ENCODE measurements around the gene MESD. TPM values are rescaled to one million over a fixed set of nuclear protein-coding genes. Genes with fewer than 3 reads are reported as not detected.

MESD gene
- total RNA-seq, 1 experiment from 2014 or later = 28.2 TPM

- TF ChIP-seq SIN3A (IDR thresholded peaks at IDR 0.05; ENCODE audit: borderline replicate concordance, insufficient read depth, low read depth, low read length) (no peak), REST (IDR thresholded peaks at IDR 0.05; ENCODE audit: insufficient read depth in 1 of 2, low read depth in 2 of 2, low read length in 1 of 2) (no peak), POLR2AphosphoS5 (IDR thresholded peaks at IDR 0.05; ENCODE audit: low read depth, low read length) (no peak), CTCF (IDR thresholded peaks at IDR 0.05) (no peak), TCF7L2 (IDR thresholded peaks at IDR 0.05; ENCODE audit: low read depth, low read length) (no peak)
- Histone ChIP-seq H3K4me1 (ENCODE audit: control insufficient read depth, insufficient read depth, low read length) (peaks cover 10% of the 10 kb centered on the region), H3K36me3 (ENCODE audit: control insufficient read depth, insufficient read depth, low read length) (peaks cover 7% of the 10 kb centered on the region), H3K9me3 (ENCODE audit: control insufficient read depth, insufficient read depth, low read depth, low read length) (no peaks in the 10 kb centered on the region), H3K27ac (ENCODE audit: low read length) (no peak overlapping the region), H3K4me3 (ENCODE audit: low read depth in 2 of 2, low read length in 2 of 2) (no peak overlapping the region), H3K27me3 (ENCODE audit: control insufficient read depth, insufficient read depth, low read length) (no peaks in the 10 kb centered on the region)
- BruUV-seq (replicated peaks) = no TSS peak
- ATAC-seq (no peak), DNase-seq (ENCODE audit: low read depth, low spot score) (no peak)
- intact Hi-C loops (cut with micrococcal nuclease; ENCODE audit: unreplicated experiment) = no loop called here
- CTCF ChIA-PET = no interaction called here
- POLR2A ChIA-PET = interaction anchor here (0.7 kb wide), 1 partner anchor 277 kb away, joined by 3 read pairs; no protein-coding TSS in a partner anchor
- in situ Hi-C loops (cut with HindIII; ENCODE audit: low pct_unique_long_range_greater_than_20kb, low sequenced_read_pairs) = no loop called here
These were observed 4.8 kb downstream of the MESD start for GRCh38 chr15:80984856-80985255.

- Histone ChIP-seq H3K27me3 (ENCODE audit: control insufficient read depth, insufficient read depth, low read length) (no peaks in the 10 kb centered on the region), H3K4me3 (ENCODE audit: low read depth in 2 of 2, low read length in 2 of 2) (no peak overlapping the region), H3K9me3 (ENCODE audit: control insufficient read depth, insufficient read depth, low read depth, low read length) (no peaks in the 10 kb centered on the region), H3K36me3 (ENCODE audit: control insufficient read depth, insufficient read depth, low read length) (peaks cover 3% of the 10 kb centered on the region; the same call in 1 of the 2 replicates), H3K4me1 (ENCODE audit: control insufficient read depth, insufficient read depth, low read length) (peaks cover 5% of the 10 kb centered on the region; the same call in 1 of the 2 replicates), H3K27ac (ENCODE audit: low read length) (no peak overlapping the region)
- intact Hi-C loops (cut with micrococcal nuclease; ENCODE audit: unreplicated experiment) (no loop called here), in situ Hi-C loops (cut with HindIII; ENCODE audit: low pct_unique_long_range_greater_than_20kb, low sequenced_read_pairs) (no loop called here)
- ATAC-seq = no peak
- ChIA-PET POLR2A (no interaction called here), CTCF (interaction anchor here (0.6 kb wide), 1 partner anchor 124 kb away, joined by 3 read pairs; no protein-coding TSS in a partner anchor)
- TF ChIP-seq TCF7L2 (IDR thresholded peaks at IDR 0.05; ENCODE audit: low read depth, low read length) = no peak
- no peak for TF ChIP-seq REST (IDR thresholded peaks at IDR 0.05; ENCODE audit: insufficient read depth in 1 of 2, low read depth in 2 of 2, low read length in 1 of 2)
- no peak for TF ChIP-seq POLR2AphosphoS5 (IDR thresholded peaks at IDR 0.05; ENCODE audit: low read depth, low read length)
- TF ChIP-seq SIN3A (IDR thresholded peaks at IDR 0.05; ENCODE audit: borderline replicate concordance, insufficient read depth, low read depth, low read length) = no peak
- no peak for TF ChIP-seq CTCF (IDR thresholded peaks at IDR 0.05)
- BruUV-seq (replicated peaks) = no TSS peak
- DNase-seq (ENCODE audit: low read depth, low spot score) = no peak
These were observed 6.8 kb downstream of the MESD start for GRCh38 chr15:80982839-80983238.
